Measurements from ENCODE around the gene INPP5A. TPM values are rescaled to one million over a fixed set of nuclear protein-coding genes. Genes with fewer than 3 reads are reported as not detected.
A peak's percentile ranks its signal among the peaks of the same experiment; 100 is the strongest.

Gene INPP5A
- total RNA-seq, 1 experiment from 2014 or later = 44.5 TPM

GRCh38 chr10:132584081-132584480 lies 46.5 kb downstream of the INPP5A start:
- no peaks in the 10 kb centered on the region for H3K4me1 Mint-ChIP-seq (ENCODE audit: low read depth, unreplicated experiment)
- no peaks in the 10 kb centered on the region for H3K27me3 Mint-ChIP-seq (ENCODE audit: insufficient read depth, unreplicated experiment)
- DNase-seq = no peak
- no peak overlapping the region for H3K4me3 Mint-ChIP-seq (ENCODE audit: unreplicated experiment)
- H3K27ac Mint-ChIP-seq (ENCODE audit: unreplicated experiment) = no peak overlapping the region
- CTCF ChIA-PET = no interaction called here
- Histone ChIP-seq H3K27me3 (replicated peaks; ENCODE audit: control insufficient read depth, insufficient read depth, low read length) (no peaks in the 10 kb centered on the region), H3K4me1 (no peaks in the 10 kb centered on the region), H3K36me3 (ENCODE audit: control insufficient read depth, insufficient read depth, low read length) (no peaks in the 10 kb centered on the region), H3K9me3 (no peaks in the 10 kb centered on the region), H3K4me3 (ENCODE audit: low read depth, low read length) (no peak overlapping the region)
- POLR2A ChIA-PET = no interaction called here
- no peak for TF ChIP-seq CTCF (IDR thresholded peaks at IDR 0.05; ENCODE audit: insufficient read depth in 1 of 2, low read depth in 1 of 2, low read length in 1 of 2, severe bottlenecking in 1 of 2, unreplicated experiment in 1 of 2)
- BruUV-seq (replicated peaks) = no TSS peak
- H3K9me3 Mint-ChIP-seq (ENCODE audit: unreplicated experiment) = no peaks in the 10 kb centered on the region
- intact Hi-C loops (cut with micrococcal nuclease; ENCODE audit: unreplicated experiment) = no loop called here
- peaks cover 8% of the 10 kb centered on the region for H3K36me3 Mint-ChIP-seq (ENCODE audit: insufficient read depth, unreplicated experiment)

DNA sequence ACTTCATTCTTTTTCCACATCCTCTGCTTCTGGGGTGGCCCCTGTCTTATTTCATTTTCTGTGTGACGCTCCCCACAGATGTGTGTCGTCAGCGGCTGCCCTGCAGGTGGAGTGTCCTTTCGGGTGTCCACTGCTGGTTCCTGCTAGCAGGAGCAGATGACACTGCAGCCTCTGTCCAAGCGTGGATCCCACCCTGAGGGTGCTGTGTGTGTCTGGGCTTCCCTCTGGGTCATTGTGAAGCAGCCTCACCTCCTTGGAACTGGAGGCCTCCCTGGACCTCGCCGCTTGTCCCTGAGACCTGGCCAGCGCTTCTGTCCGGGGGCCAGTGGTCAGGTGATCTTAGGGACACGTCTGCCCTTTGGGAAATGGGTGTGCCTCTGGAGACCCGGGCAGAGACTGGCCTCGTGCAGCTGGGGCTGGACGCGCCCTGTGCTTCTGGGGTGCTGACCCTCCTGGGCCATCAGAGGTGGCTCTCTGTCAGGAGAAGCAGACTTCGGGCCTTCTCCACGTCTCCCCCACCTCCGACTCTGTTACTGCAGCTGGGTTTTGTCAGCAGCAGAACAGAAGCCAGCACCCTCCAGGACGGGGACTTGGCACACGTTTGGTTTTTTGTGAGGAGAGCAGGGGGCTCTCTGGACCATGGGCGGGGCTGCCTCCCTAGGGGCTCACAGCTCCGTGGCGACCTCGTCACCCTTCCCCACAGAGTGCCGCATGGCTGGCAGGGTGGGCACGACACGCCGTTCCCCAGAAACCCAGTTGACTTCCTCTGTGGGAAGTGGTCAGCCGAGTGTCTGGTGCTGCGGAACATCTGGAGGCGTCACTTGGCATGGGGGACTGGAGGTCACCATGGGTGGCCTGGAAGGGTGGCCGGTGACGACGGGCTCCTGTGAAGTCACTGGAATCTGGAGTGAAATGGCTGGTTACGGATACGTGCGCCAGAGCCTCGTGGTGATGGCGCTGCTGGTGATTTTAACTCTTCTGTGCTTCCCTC lies 48.4 kb downstream of the INPP5A start:
- intact Hi-C loops (cut with micrococcal nuclease; ENCODE audit: unreplicated experiment) = no loop called here
- no peaks in the 10 kb centered on the region for H3K9me3 Mint-ChIP-seq (ENCODE audit: unreplicated experiment)
- CTCF ChIA-PET = no interaction called here

GRCh38 chr10:132586739-132587138 lies 49.2 kb downstream of the INPP5A start:
- POLR2A ChIA-PET = no interaction called here
- CTCF ChIA-PET = no interaction called here
- H3K36me3 Mint-ChIP-seq (ENCODE audit: insufficient read depth, unreplicated experiment) = peaks cover 8% of the 10 kb centered on the region

More for the DNA sequence above, 48.4 kb downstream of the INPP5A start:
- H3K36me3 Mint-ChIP-seq (ENCODE audit: insufficient read depth, unreplicated experiment) = peaks cover 8% of the 10 kb centered on the region
- H3K9me3 ChIP-seq = no peaks in the 10 kb centered on the region
- no peak overlapping the region for H3K4me3 ChIP-seq (ENCODE audit: low read depth, low read length)
- POLR2A ChIA-PET = no interaction called here
- peaks cover 5% of the 10 kb centered on the region for H3K4me1 Mint-ChIP-seq (ENCODE audit: low read depth, unreplicated experiment)
- no peak overlapping the region for H3K27ac Mint-ChIP-seq (ENCODE audit: unreplicated experiment)
- H3K27me3 Mint-ChIP-seq (ENCODE audit: insufficient read depth, unreplicated experiment) = no peaks in the 10 kb centered on the region
- peaks cover 12% of the 10 kb centered on the region for H3K4me1 ChIP-seq
- no peaks in the 10 kb centered on the region for H3K36me3 ChIP-seq (ENCODE audit: control insufficient read depth, insufficient read depth, low read length)
- no TSS peak for BruUV-seq (replicated peaks)
- DNase-seq = no peak
- H3K4me3 Mint-ChIP-seq (ENCODE audit: unreplicated experiment) = no peak overlapping the region
- TF ChIP-seq CTCF (IDR thresholded peaks at IDR 0.05; ENCODE audit: insufficient read depth in 1 of 2, low read depth in 1 of 2, low read length in 1 of 2, severe bottlenecking in 1 of 2, unreplicated experiment in 1 of 2) = no peak
- no peaks in the 10 kb centered on the region for H3K27me3 ChIP-seq (replicated peaks; ENCODE audit: control insufficient read depth, insufficient read depth, low read length)

More at GRCh38 chr10:132586739-132587138, 49.2 kb downstream of the INPP5A start:
- Mint-ChIP-seq H3K27me3 (ENCODE audit: insufficient read depth, unreplicated experiment) (no peaks in the 10 kb centered on the region), H3K27ac (ENCODE audit: unreplicated experiment) (peak overlapping the region; percentile 81), H3K4me1 (ENCODE audit: low read depth, unreplicated experiment) (peaks cover 12% of the 10 kb centered on the region), H3K9me3 (ENCODE audit: unreplicated experiment) (no peaks in the 10 kb centered on the region), H3K4me3 (ENCODE audit: unreplicated experiment) (no peak overlapping the region)
- no peaks in the 10 kb centered on the region for H3K36me3 ChIP-seq (ENCODE audit: control insufficient read depth, insufficient read depth, low read length)
- DNase-seq = no peak
- no peaks in the 10 kb centered on the region for H3K27me3 ChIP-seq (replicated peaks; ENCODE audit: control insufficient read depth, insufficient read depth, low read length)
- intact Hi-C loops (cut with micrococcal nuclease; ENCODE audit: unreplicated experiment) = no loop called here
- peaks cover 16% of the 10 kb centered on the region for H3K4me1 ChIP-seq
- no peak for TF ChIP-seq CTCF (IDR thresholded peaks at IDR 0.05; ENCODE audit: insufficient read depth in 1 of 2, low read depth in 1 of 2, low read length in 1 of 2, severe bottlenecking in 1 of 2, unreplicated experiment in 1 of 2)
- H3K9me3 ChIP-seq = no peaks in the 10 kb centered on the region
- BruUV-seq (replicated peaks) = no TSS peak
- H3K4me3 ChIP-seq (ENCODE audit: low read depth, low read length) = no peak overlapping the region
